Epidermal melanocyte (primary cell): ENCODE data around the gene P3H3.

Experiments
- DNase-seq: peaks from one replicate; pipeline ENCODE4 v3.0.0; 2011; ENCODE audit warnings: low spot score; ENCODE audit not compliant: insufficient read length

The P3H3 gene

GRCh38 chr12:6807170-6807569 is 21.0 kb upstream of the P3H3 start:
- no peak for DNase-seq

DNA sequence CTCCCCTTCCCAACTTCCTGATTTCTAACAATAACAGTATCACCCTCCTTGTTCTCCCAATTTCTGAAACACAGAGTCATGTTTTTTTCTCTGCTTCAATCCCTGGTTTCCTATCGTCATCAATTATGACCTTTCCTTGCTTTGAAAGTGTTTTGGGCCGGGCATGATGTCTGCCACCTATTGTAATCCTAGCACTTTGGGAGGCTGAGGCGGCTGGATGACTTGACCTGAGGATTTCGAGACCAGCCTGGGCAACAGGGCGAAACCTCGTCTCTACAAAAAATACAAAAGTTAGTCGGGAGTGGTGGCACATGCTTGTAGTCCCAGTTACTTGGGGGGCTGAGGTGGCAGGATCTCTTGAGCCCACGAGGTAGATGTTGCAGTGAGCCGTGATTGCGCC is 19.2 kb upstream of the P3H3 start:
- no peak for DNase-seq

GRCh38 chr12:6810758-6811157 is 17.4 kb upstream of the P3H3 start:
- DNase-seq = no peak

GRCh38 chr12:6813363-6813762 is 14.8 kb upstream of the P3H3 start:
- DNase-seq = no peak

DNA sequence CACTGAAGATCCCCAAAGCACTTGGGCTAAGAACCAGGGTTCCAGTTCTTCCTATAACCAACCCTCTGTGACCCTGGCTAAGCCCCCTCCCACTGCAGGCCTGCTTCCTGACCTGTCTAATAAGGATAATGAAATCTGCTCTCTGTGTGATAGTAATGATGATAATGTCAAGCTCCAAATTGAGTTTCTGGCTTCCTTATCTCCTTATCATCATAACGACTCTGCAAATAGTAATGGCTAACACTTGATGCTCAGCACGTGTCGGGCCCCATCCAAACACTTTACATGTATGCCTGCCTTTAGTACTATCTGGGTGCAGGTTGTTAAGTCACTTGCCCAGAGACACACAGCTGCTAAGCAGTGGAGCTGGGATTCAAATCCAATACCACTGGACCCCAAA is 11.6 kb upstream of the P3H3 start:
- no peak for DNase-seq

GRCh38 chr12:6817098-6817497 is 11.1 kb upstream of the P3H3 start:
- DNase-seq = no peak

DNA sequence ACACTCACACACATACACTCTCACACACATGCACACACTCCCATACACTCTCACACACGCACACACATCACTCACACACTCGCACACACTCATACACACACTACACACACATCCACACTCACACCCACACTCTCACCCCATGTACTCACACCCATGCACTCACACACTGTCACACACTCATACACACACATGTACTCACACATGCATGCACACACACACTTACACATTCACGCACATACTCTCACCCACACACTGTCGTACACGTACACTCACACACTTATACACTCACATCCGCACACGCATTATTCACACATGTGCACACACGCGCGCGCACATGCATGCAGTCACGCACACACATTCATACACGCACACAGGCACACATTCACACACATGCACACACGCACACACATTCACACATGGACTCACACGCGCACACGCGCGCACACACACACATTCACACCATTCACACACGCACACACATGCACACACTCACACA is 10.5 kb upstream of the P3H3 start:
- DNase-seq = no peak

GRCh38 chr12:6818222-6818621 is 10.0 kb upstream of the P3H3 start:
- DNase-seq = no peak

- no peak for DNase-seq
These were observed 9.6 kb upstream of the P3H3 start for GRCh38 chr12:6818645-6819044.

- DNase-seq = no peak
These were observed 8.8 kb upstream of the P3H3 start for GRCh38 chr12:6819106-6820030.

DNA sequence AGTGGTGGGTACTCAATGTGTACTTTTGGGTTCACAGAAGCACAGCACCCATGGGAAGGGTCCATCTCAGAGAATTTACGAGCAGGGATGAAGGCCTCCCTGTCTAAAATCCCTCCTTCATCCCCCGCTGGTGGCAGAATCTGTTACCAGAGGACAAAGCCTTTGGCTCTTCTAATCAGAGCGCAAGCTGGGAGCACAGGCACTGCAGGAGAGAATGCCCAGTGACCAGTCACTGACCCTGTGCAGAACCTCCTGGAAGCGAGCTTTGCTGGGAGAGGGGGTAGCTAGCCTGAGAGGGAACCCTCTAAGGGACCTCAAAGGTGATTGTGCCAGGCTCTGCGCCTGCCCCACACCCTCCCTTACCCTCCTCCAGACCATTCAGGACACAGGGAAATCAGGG is 8.0 kb upstream of the P3H3 start:
- DNase-seq = no peak

- peak; percentile 41 for DNase-seq
These were observed 6.4 kb upstream of the P3H3 start, which contains the start of gene GPR162 for GRCh38 chr12:6821591-6822425. Gene GPR162 (plus strand): TSS chr12:6821821. CDS start chr12:6823899, 2,078 bp downstream.

DNA sequence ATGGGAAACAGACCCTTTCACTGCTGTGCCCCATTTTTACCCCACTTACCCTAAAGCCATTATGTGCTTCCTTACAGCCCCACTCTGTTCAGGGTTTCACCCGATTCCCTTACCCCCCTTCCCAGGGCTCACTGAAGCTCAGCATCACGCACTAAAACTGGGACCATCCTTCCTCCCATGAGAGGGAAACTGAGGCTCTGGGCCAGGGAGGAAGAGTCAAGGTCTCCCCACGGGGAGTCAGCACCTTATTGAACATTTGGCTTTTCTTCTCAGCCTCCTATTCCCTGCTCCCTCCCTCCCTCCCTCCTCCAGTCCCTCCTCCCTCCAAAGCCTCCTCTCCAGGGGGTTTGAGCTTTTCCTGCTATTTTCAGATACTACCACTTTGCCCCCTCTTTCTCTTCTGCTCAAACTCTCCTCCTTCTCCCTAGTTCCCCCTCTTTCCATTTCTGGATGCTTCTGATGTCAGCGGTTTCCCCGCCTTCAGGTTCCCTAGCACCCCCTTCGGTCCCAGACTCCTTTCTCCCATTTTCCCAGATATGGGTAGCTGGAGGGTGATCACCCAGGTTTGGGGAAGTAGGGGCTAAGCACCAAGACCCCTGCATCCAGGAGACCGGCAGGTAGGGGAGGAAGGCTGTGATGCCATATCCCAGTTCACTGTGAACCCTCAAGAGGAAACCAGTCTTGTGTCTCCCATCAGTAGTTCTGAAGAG is 5.6 kb upstream of the P3H3 start:
- DNase-seq = no peak

DNA sequence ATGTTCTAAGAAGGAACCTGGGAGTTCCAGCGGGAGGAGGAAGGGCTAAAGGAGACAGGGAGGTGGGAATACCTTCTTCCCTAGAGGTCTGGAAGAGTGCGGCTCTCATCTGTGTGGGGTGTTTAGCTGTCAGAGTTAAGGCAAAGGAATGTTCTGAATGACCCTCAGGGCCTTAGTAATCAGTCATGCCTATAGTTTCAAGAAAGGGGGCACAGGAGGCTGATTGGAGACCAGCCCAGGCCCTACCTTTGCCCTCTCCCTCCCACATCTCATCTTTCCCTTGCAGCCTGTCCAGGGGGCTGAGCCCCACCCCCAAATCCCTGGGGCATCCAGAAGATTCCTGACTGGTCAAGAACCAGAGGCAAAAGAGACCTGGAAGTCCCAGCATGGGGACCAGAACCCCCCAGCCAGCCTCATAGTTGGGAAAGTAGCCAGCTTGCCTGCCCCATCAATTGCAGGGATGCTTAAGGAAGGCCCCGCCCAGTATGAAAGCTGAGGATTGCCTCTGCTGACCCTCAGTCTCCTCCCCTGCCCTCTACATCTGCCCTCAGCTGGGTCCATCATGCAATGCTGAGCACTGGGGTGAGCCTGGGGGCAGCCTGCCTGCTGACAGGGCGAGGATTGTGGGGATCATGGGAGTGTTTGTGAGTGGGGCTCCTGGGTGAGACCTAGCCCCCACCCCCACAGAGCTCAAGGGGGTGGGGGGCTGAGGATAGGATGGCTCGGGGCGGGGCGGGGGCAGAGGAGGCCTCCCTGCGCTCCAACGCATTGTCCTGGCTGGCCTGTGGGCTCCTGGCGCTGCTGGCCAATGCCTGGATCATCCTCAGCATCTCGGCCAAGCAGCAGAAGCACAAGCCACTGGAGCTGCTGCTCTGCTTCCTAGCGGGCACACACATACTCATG is 4.8 kb upstream of the P3H3 start:
- no peak for DNase-seq

- no peak for DNase-seq
These were observed 4.0 kb upstream of the P3H3 start for GRCh38 chr12:6824085-6824775.

DNA sequence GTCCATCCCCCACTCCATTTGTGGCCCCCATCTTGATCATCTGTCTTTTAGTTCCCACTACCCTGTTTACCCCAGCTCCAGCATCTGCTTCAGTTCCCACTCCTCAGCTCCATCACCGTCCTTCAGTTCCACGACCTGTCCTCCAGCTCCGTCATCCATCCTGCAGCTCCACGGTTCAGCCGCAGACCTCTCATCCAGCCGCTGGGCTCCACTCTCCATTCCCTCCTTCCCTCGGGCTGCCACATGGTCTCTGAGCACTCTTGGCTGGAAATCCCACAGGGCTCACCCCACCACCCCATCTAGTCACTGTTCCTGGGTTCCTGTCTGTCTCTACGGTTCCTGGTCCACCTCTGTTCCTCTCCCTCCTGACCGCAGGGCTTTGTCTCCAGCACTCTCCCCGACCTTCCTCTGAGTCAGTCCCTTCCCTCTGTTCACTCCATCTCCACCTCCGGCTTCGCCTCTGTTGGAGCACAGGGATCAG is 3.3 kb upstream of the P3H3 start:
- DNase-seq = no peak

DNA sequence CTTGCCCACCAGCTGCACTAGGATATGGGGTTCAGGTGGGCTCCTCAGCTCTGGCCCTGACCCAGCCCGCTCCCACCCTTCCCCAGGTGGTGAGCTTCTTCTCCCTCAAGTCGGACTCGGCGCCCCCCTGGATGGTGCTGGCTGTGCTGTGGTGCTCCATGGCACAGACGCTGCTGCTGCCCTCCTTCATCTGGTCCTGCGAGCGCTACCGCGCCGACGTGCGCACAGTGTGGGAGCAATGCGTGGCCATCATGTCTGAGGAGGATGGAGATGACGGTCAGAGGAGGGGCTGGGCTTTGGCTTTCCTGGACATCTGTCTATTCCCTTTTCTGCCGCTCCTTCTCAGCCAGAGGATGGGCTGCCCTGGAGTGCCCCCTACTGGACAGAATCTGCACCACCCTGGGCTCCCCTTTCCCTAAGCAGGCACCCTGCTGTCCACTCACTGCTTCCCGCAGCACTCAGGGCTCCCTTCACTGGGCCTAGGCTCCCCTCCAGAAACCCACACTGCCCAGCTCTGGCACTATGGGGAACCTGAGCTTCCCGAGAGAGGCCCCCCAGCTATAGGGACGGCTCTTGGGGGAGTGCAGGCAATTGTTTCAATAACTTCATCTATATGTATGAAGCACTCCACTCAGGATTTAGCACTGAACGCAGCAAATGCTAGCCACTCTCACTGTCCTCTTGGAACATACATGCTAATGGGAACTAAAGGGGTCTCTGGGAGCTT is 2.6 kb upstream of the P3H3 start:
- peak; percentile 99 for DNase-seq

GRCh38 chr12:6826125-6826733 is 2.0 kb upstream of the P3H3 start:
- no peak for DNase-seq
